Adrenal gland (tissue), 5 donors: ENCODE results near the gene PRKCZ.

Experiments
- POLR2A ChIP-seq, 2 donors: fragments of 450-650 bp; IDR thresholded peaks; one replicate each; pipeline ENCODE4 v1.6.1; 2017; ENCODE audit warnings: antibody characterized with exemption in 2 of 2, mild to moderate bottlenecking in 2 of 2, moderate library complexity in 1 of 2
- TF ChIP-seq, protein P1 (sequence below), 6 experiments: fragments of 450-650 bp in 4 of 6; fragments of 200-600 bp in 2 of 6; sonication (generic) in 1 of 6; IDR thresholded peaks; 1 replicate in 5 of 6; 2 replicates in 1 of 6; pipeline versions ENCODE4 v1.5.1 to v1.8.0; 2016 to 2021; ENCODE audit warnings: antibody characterized with exemption in 6 of 6, mild to moderate bottlenecking in 2 of 6, moderate library complexity in 1 of 6
- donor health status: DM: no; HTN: no; CAD: no.

DNA sequence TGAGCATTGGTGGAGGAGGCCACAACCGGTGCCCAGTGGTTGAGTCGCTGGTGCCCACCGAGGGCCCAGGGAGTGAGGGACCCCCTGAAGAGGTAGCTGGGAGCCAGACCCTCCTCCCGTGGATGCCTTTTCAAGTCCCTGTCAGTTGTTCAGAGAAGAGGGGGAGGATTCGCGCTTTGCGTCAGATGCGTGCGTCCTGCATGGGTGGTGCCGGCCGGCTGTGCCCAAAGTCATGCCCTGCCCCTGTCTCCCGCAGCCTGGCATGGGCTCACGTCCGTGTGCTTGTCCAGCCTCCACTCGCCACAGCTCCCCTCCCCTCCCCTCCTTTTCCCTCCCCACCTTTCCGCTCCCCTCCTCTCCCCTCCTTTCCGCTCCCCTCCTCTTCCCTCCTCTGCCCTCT lies 45.2 kb downstream of the PRKCZ start:
- TF ChIP-seq, protein P1, sequence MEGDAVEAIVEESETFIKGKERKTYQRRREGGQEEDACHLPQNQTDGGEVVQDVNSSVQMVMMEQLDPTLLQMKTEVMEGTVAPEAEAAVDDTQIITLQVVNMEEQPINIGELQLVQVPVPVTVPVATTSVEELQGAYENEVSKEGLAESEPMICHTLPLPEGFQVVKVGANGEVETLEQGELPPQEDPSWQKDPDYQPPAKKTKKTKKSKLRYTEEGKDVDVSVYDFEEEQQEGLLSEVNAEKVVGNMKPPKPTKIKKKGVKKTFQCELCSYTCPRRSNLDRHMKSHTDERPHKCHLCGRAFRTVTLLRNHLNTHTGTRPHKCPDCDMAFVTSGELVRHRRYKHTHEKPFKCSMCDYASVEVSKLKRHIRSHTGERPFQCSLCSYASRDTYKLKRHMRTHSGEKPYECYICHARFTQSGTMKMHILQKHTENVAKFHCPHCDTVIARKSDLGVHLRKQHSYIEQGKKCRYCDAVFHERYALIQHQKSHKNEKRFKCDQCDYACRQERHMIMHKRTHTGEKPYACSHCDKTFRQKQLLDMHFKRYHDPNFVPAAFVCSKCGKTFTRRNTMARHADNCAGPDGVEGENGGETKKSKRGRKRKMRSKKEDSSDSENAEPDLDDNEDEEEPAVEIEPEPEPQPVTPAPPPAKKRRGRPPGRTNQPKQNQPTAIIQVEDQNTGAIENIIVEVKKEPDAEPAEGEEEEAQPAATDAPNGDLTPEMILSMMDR (IDR thresholded peaks at IDR 0.05), result no peak
- no peak for TF ChIP-seq POLR2A (IDR thresholded peaks at IDR 0.05)
